NB4 (cell line): ENCODE measurements around the gene AKNA.

Experiments used
- CTCF ChIP-seq: IDR thresholded peaks from one replicate; pipeline ENCODE4 v1.5.1; 2012; ENCODE audit warnings: low read depth, low read length
- POLR2A ChIP-seq: IDR thresholded peaks from 2 replicates; pipeline ENCODE4 v1.6.1; 2011; ENCODE audit warnings: mild to moderate bottlenecking; ENCODE audit not compliant: insufficient read length; ENCODE audit errors: extremely low read depth

DNA sequence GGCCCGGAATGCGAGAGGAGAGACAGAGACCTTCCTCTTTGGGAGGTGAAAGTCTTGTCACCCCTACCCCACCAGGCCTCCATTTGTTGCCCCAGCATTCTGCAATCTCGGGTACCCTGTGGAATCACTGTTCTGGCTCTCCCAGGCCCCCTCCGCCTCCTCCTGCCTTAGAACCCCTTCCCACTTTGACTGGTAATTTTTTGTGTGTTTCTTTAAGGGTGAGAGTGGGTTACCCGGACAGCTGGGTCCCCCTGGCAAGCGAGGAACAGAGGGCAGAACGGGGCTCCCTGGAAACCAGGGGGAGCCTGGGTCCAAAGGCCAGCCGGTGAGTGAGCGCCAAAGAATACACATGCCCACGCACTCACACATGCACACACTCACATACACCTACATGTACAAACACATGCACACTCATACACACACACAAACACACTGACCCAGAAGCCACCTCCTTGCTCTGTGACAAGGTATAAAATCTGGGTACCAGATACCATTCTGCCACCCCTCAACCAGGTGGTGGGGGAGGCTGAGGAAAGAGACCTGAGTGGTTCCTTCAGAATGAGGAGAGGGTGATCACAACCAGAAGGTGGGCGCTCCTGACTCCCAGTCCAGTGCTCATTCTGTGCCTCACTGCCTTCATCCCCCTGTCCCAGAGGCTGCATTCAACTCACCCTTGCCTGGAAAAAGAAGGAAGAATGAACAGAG lies 95.7 kb downstream of the AKNA start:
- no peak for TF ChIP-seq CTCF
- no peak for TF ChIP-seq POLR2A
